Aorta (tissue), 5 donors: ENCODE data around the gene TTC32. TPM values are rescaled to one million over a fixed set of nuclear protein-coding genes. Genes with fewer than 3 reads are reported as not detected.
A peak's percentile ranks its signal among the peaks of the same experiment; 100 is the strongest.

Source experiments
- ATAC-seq: fragments of 200-7000 bp; cut with Tn5 transposase; one replicate; pipeline ENCODE4 v1.9.1; 2022; ENCODE audit warnings: moderate library complexity; ENCODE audit not compliant: low FRiP score
- DNase-seq, 2 donors: peaks; one replicate each; pipeline ENCODE4 v3.0.0-alpha.2; 2020
- H3K27ac ChIP-seq, 2 donors: one replicate each; pipeline ENCODE4 v1.5.1; 2013; ENCODE audit warnings: low read length in 2 of 2, mild to moderate bottlenecking in 2 of 2, moderate library complexity in 2 of 2, control low read depth in 1 of 2, inconsistent platforms in 1 of 2, low read depth in 1 of 2
- H3K27me3 ChIP-seq, 2 donors: one replicate each; pipeline ENCODE4 v1.6.1; 2013; ENCODE audit warnings: control low read depth in 1 of 2, low read length in 1 of 2, mild to moderate bottlenecking in 1 of 2, moderate library complexity in 1 of 2; ENCODE audit not compliant: insufficient read depth in 2 of 2, control insufficient read depth in 1 of 2
- H3K36me3 ChIP-seq, 2 donors: one replicate each; pipeline ENCODE4 v1.6.1; 2013; ENCODE audit warnings: control low read depth in 1 of 2, low read length in 1 of 2, mild to moderate bottlenecking in 1 of 2; ENCODE audit not compliant: insufficient read depth in 2 of 2, control insufficient read depth in 1 of 2
- H3K4me1 ChIP-seq, 2 donors: one replicate each; pipeline ENCODE4 v1.6.1; 2013; ENCODE audit warnings: low read length in 2 of 2, control low read depth in 1 of 2, mild to moderate bottlenecking in 1 of 2, moderate library complexity in 1 of 2; ENCODE audit not compliant: insufficient read depth in 2 of 2, control insufficient read depth in 1 of 2
- H3K4me3 ChIP-seq, 2 donors: one replicate each; pipeline ENCODE4 v1.5.1; 2013; ENCODE audit warnings: low read length in 2 of 2, control low read depth in 1 of 2, mild to moderate bottlenecking in 1 of 2
- H3K9me3 ChIP-seq: one replicate; pipeline ENCODE4 v1.6.1; 2013; ENCODE audit warnings: mild to moderate bottlenecking, low read length; ENCODE audit not compliant: control insufficient read depth
- WGBS, 2 donors: extraction: QIAGEN DNeasy Blood & Tissue Kit; methylation state at CpG; one replicate each; pipeline ENCODE4 v1.1.7; 2013; 5-methylcytosine and 5-hydroxymethylcytosine counted together
- intact Hi-C, 2 donors: fragments of 100-400 bp; cut with DNase I; formaldehyde crosslinking; loops; one replicate each; pipeline versions ENCODE4 v1.14.2 to v1.15.0; 2022
- polyA plus RNA-seq, 2 donors: library from polyadenylated mRNA; stranded (reverse); fragments of 200-250 nt; gene quantifications; one replicate each; pipeline ENCODE4 v1.2.3, GENCODE V29; 2013
- total RNA-seq, 2 donors: library from RNA; stranded (reverse); fragmentation: NEBNext Ultra II Directional; extraction: Animal tissue kit (Norgen Biotek cat#: 25700); gene quantifications; one replicate each; pipeline ENCODE4 v1.2.1, GENCODE V29; 2021
- donor health status: healthy with polysubstance abuse.
- donor health status: Bipolar disorder and iron deficiency.
- donor health status: DM: no; HTN: no; CAD: no.
- donor health status: DM: no; HTN: no; CAD: no.
- donor health status: DM: yes; HTN: yes; CAD: no.

TTC32 gene
- total and polyA plus RNA-seq, 4 donors = 2.8 to 33.9 (median 14.6) TPM

DNA sequence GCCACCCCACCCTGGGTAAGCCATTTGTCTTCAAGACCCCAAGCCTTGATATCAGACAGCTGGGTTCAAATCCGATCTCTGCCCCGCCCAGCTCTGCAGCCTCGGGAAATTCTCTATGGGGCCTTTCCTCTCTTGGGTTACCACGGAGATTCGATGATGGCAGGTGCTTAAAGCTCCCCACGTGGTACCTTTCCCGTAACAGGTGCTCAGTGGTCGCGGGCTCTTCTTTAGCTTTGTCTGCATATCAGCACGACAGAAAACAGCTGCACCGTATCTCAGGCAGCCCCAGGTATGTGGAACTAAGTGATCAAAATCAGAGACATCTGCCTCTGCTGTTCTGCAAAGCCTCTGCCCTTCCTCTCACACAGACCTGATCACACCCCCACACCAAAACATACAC, 37.4 kb downstream of the TTC32 start:
- 79 to 86% methylated on average over 11 of the region's 11 CpGs for WGBS, 2 donors
- intact Hi-C loops = loop anchor here (5.0 to 10.0 kb wide), 6 partner anchors 502 to 1480 kb away; no protein-coding TSS in a partner anchor
- H3K27me3 ChIP-seq = no peaks in the 10 kb centered on the region
- no peak for ATAC-seq
- no peaks in the 10 kb centered on the region for H3K9me3 ChIP-seq
- no peaks in the 10 kb centered on the region for H3K4me1 ChIP-seq
- DNase-seq = no peak
- no peak overlapping the region for H3K4me3 ChIP-seq
- no peak overlapping the region for H3K27ac ChIP-seq
- no peaks in the 10 kb centered on the region for H3K36me3 ChIP-seq

DNA sequence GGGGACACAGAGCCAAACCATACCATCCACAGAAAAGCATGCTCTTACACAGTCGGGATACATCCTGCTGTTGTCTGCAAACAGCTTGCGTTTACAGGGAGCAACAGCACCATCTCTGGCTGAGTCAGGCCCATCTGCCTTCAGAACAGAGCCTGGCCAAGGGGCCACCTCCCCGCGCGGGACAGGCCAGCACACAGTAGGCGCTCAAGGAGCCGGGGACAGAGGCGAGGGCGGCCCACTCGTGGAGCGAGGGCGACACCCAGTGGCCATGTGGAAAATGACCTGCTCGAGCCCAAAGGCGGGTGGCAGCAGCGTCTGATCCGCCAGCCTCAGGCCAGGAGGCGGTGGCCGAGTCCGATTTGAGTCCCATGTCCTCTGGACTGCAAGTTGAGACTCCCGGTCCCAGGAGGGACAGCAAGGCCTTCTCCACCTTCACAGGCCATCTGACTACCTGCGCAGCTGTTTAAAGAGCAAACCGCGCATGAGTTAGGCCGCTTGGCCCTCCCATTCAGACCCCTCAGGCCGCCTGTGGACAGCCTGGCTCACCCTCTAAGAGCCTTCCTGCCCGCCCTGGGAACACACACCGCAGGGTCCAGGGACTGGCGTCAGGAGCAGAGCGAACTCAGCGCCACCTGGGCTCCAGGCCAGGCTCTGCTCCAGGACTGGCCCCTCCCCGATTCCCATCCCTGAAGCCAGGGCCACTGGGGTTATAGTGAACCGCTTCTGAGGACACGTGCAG, 38.3 kb downstream of the TTC32 start:
- 7 to 8% methylated on average over 33 of the region's 33 CpGs for WGBS, 2 donors
- no peaks in the 10 kb centered on the region for H3K4me1 ChIP-seq
- H3K9me3 ChIP-seq = no peaks in the 10 kb centered on the region
- intact Hi-C loops = loop anchor here (1.0 to 10.0 kb wide), 8 partner anchors 501 to 1479 kb away; no protein-coding TSS in a partner anchor
- H3K27ac ChIP-seq = peak overlapping the region in 1 of 2 donors; percentile 9
- H3K27me3 ChIP-seq = no peaks in the 10 kb centered on the region
- peak; percentile 89 for ATAC-seq
- H3K36me3 ChIP-seq = no peaks in the 10 kb centered on the region
- peak; percentile 79 to 93 for DNase-seq
- H3K4me3 ChIP-seq = no peak overlapping the region

DNA sequence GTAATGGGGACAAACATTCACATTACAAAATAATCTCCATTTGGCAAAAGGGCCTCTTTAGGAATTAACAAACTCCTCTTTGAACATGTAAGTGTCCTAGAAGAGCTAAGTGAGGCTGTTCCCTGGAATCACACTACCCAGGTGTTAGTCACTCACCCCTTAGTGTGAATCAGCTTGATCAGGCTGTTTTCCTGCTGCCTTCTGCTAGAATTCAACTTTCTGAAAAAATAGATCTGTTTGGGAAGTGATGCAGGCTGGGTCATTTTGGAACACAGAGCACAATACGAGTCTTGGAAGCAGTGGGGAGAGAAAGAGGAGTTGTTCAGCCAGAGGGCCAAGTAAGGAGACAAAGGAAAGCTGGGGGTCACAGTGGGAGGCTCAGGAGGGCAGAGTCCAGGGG, 40.0 kb downstream of the TTC32 start:
- no peaks in the 10 kb centered on the region for H3K27me3 ChIP-seq
- WGBS, 2 donors = 0 to 5% methylated on average over 1 of the region's 1 CpG
- no peak for DNase-seq
- intact Hi-C loops = loop anchor here (2.0 to 10.0 kb wide), 8 partner anchors 500 to 1477 kb away; partner anchors contain the start of gene OSR1 (in 1 of the 2)
- H3K4me1 ChIP-seq = no peaks in the 10 kb centered on the region
- H3K36me3 ChIP-seq = no peaks in the 10 kb centered on the region
- H3K9me3 ChIP-seq = no peaks in the 10 kb centered on the region
- H3K27ac ChIP-seq = peak overlapping the region; percentile 71 to 90
- H3K4me3 ChIP-seq = no peak overlapping the region
- peak; percentile 23 for ATAC-seq

DNA sequence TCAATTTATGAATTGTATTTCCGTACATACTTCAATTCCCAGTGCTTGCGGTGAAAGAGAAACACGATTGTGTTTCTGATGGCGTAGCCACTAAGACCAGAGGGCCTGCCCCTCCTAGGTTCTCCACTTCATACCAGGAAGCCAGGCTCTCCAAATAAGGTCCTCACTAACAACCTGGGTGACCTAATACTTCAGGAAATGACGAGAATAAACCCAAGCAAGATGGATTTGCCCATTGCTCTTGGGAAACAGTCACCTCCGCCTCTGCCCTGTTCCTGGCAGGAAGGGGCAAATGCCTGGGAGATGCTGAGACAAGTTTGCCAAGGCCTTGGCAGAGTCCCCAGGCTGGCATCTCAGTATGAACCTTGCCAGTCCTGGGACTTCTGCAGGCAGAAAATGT, 41.8 kb downstream of the TTC32 start:
- no peaks in the 10 kb centered on the region for H3K9me3 ChIP-seq
- no peak overlapping the region for H3K4me3 ChIP-seq
- no peaks in the 10 kb centered on the region for H3K4me1 ChIP-seq
- H3K27me3 ChIP-seq = no peaks in the 10 kb centered on the region
- ATAC-seq = peak; percentile 47
- peak; percentile 91 to 93 for DNase-seq
- no peaks in the 10 kb centered on the region for H3K36me3 ChIP-seq
- peak overlapping the region; percentile 78 to 86 for H3K27ac ChIP-seq
- intact Hi-C loops = loop anchor here (2.0 to 10.0 kb wide), 7 partner anchors 498 to 1475 kb away; partner anchors contain the start of gene OSR1 (in 1 of the 2)
- WGBS, 2 donors = 14 to 15% methylated on average over 6 of the region's 6 CpGs

DNA sequence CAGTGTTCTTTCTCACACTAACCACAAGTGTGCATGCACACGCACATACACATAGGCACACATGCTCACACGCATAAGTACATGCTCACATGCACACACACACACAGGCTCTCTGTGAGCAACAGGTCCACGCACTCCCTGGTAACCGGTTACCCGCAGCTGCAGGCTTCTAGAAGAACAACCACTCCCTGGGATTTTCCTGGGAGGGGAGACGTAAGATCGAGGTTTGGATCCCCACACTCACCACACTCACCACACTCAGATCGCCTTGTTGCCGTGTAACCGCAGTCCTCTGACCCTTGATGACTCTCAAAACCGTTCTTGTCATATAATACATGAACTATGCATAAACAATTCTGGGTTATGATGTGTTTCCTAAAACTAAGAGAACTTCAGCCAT, 42.2 kb downstream of the TTC32 start:
- intact Hi-C loops = loop anchor here (5.0 to 10.0 kb wide), 7 partner anchors 57 to 305 kb away; no protein-coding TSS in a partner anchor
- Histone ChIP-seq H3K27ac (peak overlapping the region; percentile 86 to 98), H3K27me3 (no peaks in the 10 kb centered on the region), H3K36me3 (no peaks in the 10 kb centered on the region), H3K4me1 (no peaks in the 10 kb centered on the region), H3K9me3 (no peaks in the 10 kb centered on the region), H3K4me3 (no peak overlapping the region)
- ATAC-seq (no peak), DNase-seq (no peak)
- 24 to 33% methylated on average over 11 of the region's 11 CpGs for WGBS, 2 donors

DNA sequence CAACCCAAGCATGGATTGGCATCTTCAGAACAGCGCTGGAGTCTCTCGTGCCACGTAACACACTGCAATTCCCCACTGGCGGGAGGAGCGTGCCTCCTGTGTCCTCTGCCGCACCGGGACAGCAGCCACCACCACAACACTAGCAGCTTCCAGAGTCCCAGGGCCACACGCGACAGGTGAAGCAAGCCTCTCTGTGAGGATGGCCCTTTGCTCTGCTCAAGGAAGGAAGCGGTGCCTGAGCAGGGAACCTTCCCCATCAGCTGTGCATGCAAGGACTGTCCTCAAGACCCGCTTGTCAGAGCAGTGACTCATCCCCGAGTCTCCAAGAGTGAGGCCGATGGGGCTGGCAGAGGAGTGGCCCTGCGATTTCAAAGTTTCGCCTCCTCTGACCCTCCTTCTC, 44.0 kb downstream of the TTC32 start:
- Histone ChIP-seq H3K36me3 (no peaks in the 10 kb centered on the region), H3K27ac (peak overlapping the region; percentile 86 to 98), H3K27me3 (no peaks in the 10 kb centered on the region), H3K4me1 (no peaks in the 10 kb centered on the region), H3K9me3 (no peaks in the 10 kb centered on the region), H3K4me3 (no peak overlapping the region)
- DNase-seq (no peak), ATAC-seq (no peak)
- 29 to 55% methylated on average over 15 of the region's 15 CpGs for WGBS, 2 donors
- intact Hi-C loops = loop anchor here (5.0 to 10.0 kb wide), 7 partner anchors 56 to 303 kb away; no protein-coding TSS in a partner anchor

DNA sequence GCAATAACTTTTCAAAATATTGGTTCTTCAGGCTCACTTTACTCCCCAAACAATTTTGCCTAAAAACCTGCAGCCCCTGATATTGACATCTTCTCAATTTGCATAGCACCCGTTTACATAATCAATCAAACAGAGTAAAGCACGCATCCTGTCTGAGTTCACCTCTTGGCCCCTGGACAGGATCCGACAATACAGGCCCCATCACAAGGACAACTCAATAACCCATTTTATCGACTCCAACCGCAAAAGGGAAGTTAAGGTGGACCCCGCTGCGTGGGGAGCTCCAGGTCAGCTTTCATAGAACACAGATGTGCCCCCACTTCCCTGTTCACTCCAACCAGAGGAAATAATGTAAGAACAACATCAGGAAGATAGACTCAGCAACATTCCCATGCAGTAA, 44.7 kb downstream of the TTC32 start:
- Histone ChIP-seq H3K9me3 (no peaks in the 10 kb centered on the region), H3K27me3 (no peaks in the 10 kb centered on the region), H3K27ac (peak overlapping the region; percentile 72 to 98), H3K4me3 (no peak overlapping the region), H3K36me3 (no peaks in the 10 kb centered on the region), H3K4me1 (no peaks in the 10 kb centered on the region)
- WGBS, 2 donors = 74 to 76% methylated on average over 7 of the region's 7 CpGs
- no peak for ATAC-seq
- intact Hi-C loops = loop anchor here (5.0 to 10.0 kb wide), 7 partner anchors 55 to 302 kb away; no protein-coding TSS in a partner anchor
- no peak for DNase-seq

DNA sequence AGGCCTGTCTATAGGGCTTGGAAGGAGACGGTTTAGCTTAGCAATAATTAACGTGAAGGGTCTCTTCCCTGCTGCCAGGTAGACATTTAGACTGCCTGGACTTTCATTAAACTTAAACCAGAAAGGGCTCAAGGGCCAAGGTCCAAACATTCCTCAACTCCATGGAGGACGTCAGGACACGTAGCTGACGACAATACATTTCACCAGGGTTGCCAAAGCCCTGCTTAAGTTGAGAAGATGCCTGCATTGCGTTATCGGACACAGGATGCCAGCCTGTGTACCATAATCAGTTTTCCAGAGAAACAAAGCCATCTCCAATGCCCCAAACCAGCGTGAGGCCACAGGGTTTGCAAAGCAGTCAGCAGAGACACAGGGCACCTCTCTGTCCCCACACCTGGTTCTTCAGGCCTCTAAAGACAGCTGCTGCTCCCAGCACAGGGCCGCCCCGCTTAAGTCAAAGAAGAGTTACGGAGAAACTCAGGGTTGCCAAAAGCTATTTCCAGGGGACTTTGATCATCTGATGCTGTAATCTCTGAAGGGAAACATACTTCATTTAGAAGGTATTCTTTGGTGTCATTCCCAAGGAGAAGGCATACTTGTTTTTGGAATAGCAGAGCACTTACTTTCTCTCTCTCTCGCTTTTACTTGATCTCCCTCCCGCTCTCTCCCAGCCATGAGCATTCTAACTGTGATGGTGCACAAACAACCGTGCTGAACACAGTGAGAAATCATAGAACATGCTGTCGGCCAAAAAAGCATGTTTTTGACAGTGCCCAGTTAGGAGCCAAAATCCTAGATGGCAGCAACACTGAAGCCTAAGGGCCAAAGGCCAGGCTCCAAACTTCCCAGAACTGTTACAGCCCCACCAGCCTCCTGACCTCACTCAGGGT, 46.0 kb downstream of the TTC32 start:
- peak overlapping the region; percentile 80 to 99 for H3K27ac ChIP-seq
- WGBS, 2 donors = 6 to 12% methylated on average over 15 of the region's 15 CpGs
- DNase-seq (no peak), ATAC-seq (peak; percentile 56)
- H3K27me3 ChIP-seq = no peaks in the 10 kb centered on the region
- H3K4me3 ChIP-seq = no peak overlapping the region
- no peaks in the 10 kb centered on the region for H3K36me3 ChIP-seq
- intact Hi-C loops = loop anchor here (5.0 to 10.0 kb wide), 7 partner anchors 53 to 301 kb away; no protein-coding TSS in a partner anchor
- H3K4me1 ChIP-seq = no peaks in the 10 kb centered on the region
- H3K9me3 ChIP-seq = no peaks in the 10 kb centered on the region
